ACHN (cell line): ENCODE measurements around the gene SLC10A1.
A peak's percentile ranks its signal among the peaks of the same experiment; 100 is the strongest.
"Not testable (repeated sequence)": the region's sequence is repeated elsewhere in the genome, so short reads cannot be mapped to it uniquely, and the experiment has no call there.

ENCODE experiments used
- DNase-seq: peaks from one replicate; pipeline ENCODE4 v3.0.0-alpha.2; 2015
- in situ Hi-C: cut with HindIII; loops from 2 replicates; pipeline ENCODE4 v1.10.0; 2017; ENCODE audit warnings: low sequenced_read_pairs, low pct_ligation_motif_present, low pct_unique_long_range_greater_than_20kb

Gene SLC10A1

GRCh38 chr14:69741055-69741454 is 56.0 kb downstream of the SLC10A1 start:
- DNase-seq, result no peak
- in situ Hi-C loops, result no loop called here

DNA sequence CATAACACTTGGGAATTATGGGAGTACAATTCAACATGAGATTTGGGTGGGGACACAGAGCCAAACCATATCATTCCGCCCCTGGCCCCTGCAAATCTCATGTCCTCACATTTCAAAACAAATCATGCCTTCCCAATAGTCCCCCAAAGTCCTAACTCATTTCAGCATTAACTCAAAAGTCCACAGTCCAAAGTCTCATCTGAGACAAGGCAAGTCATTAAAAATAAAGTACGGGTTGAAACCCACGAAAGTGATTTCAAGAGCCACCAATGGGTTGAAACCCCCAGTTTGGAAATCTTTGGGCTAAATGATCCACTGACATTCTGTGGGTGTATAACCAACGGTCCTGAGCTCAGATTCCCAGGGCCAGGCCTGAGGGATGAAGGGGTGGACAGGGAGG is 60.6 kb downstream of the SLC10A1 start:
- in situ Hi-C loops, DNase-seq: not testable (repeated sequence)

- in situ Hi-C loops, DNase-seq: not testable (repeated sequence)
These were observed 65.0 kb downstream of the SLC10A1 start for GRCh38 chr14:69731919-69732598.

DNA sequence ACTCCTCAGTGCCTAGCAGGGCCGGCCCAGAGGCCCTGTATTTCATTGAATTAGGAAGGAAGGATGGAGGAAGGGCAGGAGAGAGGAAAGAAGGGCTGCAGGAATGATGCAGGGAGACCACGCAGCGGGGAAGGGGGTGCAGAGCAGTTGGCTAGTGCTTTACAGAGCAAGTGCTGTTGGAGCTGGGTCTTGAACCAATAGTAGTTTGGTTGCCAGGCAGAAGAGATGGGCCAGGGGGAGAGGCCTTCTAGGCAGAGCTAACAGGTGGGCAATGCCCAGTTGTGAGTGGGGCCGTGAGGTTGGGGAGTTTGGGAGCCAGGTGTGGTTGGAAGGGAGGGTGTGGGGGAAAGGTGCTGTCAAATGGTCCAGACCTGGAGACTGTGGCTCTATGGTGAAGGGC is 69.2 kb downstream of the SLC10A1 start:
- in situ Hi-C loops, result no loop called here

GRCh38 chr14:69726761-69727511 is 70.1 kb downstream of the SLC10A1 start:
- in situ Hi-C loops, result no loop called here
- DNase-seq, result peak; percentile 57

More for the DNA sequence above, 69.2 kb downstream of the SLC10A1 start:
- no peak for DNase-seq
